ENCODE data around the gene MVK.

The MVK gene

GRCh38 chr12:109612975-109613502, 39.4 kb downstream of the MVK start:
- DNase-seq: no peak

- DNase-seq: no peak
Measured at GRCh38 chr12:109613649-109614455, 40.3 kb downstream of the MVK start.

- no peak for DNase-seq
Measured at GRCh38 chr12:109615556-109616229, 42.1 kb downstream of the MVK start.

- no peak for DNase-seq
Measured at GRCh38 chr12:109617491-109617890, 43.9 kb downstream of the MVK start.

- no peak for DNase-seq
Measured at GRCh38 chr12:109618082-109618481, 44.5 kb downstream of the MVK start.

- no peak for DNase-seq
Measured at GRCh38 chr12:109619002-109619604, 45.5 kb downstream of the MVK start.

GRCh38 chr12:109621211-109621694, 47.7 kb downstream of the MVK start:
- peak; percentile 15 for DNase-seq

- peak; percentile 85 for DNase-seq
Measured at GRCh38 chr12:109621901-109622364, 48.3 kb downstream of the MVK start.

- no peak for DNase-seq
Measured at GRCh38 chr12:109624467-109624866, 50.9 kb downstream of the MVK start.

- DNase-seq: no peak
Measured at GRCh38 chr12:109625131-109625559, 51.6 kb downstream of the MVK start.

- no peak for DNase-seq
Measured at GRCh38 chr12:109625749-109626377, 52.3 kb downstream of the MVK start.

GRCh38 chr12:109626378-109627115, 53.0 kb downstream of the MVK start:
- DNase-seq: no peak

- no peak for DNase-seq
Measured at GRCh38 chr12:109627633-109628032, 54.0 kb downstream of the MVK start.

GRCh38 chr12:109630107-109630506, 56.5 kb downstream of the MVK start:
- DNase-seq: no peak

GRCh38 chr12:109630815-109631214, 57.2 kb downstream of the MVK start:
- no peak for DNase-seq

GRCh38 chr12:109631302-109631701, 57.7 kb downstream of the MVK start:
- DNase-seq: no peak

- no peak for DNase-seq
Measured at GRCh38 chr12:109631751-109632150, 58.2 kb downstream of the MVK start.

GRCh38 chr12:109632342-109632741, 58.7 kb downstream of the MVK start:
- no peak for DNase-seq

GRCh38 chr12:109635717-109636116, 62.1 kb downstream of the MVK start:
- no peak for DNase-seq

- DNase-seq: no peak
Measured at GRCh38 chr12:109637348-109637747, 63.8 kb downstream of the MVK start.

- DNase-seq: no peak
Measured at GRCh38 chr12:109637996-109638395, 64.4 kb downstream of the MVK start.

GRCh38 chr12:109638735-109639134, 65.1 kb downstream of the MVK start:
- no peak for DNase-seq

Measured in DMS153 (cell line).